GM21390 (cell line): ENCODE results near the gene KCNS1.

ENCODE experiments used
- ATAC-seq: cut with Tn5 transposase; IDR thresholded peaks from one replicate; pipeline ENCODE4 v1.9.1; 2021; ENCODE audit not compliant: unreplicated experiment

The KCNS1 gene

DNA sequence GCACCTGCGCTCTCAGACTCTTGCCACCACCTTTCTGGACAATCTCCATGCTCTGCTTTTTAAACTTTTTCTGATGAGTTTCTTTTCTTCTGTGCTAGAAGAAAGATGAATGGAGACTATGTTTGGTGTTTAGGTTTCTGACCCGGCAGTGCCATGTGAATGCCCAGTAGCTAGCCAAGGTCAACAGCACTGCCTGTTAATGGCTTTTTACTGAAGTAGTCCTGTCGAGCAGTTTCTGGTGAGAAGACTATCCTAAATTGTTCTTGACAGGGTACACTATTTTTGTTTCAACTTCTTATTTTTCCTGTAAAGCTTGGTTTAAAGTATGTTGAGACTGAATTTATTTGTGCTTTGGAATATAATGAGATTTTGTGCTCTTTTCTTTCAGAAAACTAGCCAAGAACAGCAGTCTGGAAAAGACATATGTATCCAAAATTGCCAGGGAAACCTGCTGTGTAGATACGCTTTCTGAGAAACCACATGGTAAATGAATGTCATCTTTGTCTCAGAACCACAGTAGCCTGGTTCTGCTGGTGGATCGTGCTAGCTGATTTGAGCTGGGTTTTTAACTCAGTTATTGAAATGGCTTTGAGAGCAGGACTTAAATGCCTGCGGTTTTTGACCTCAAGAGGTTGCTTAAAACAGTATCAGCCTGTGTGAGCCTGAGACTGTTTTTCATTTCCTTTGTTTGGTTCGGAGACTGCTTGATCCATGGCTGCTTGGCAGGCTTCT lies 48.1 kb downstream of the KCNS1 start:
- peak; percentile 51 for ATAC-seq

- ATAC-seq: no peak
Observed at GRCh38 chr20:45051204-45052060, 49.5 kb downstream of the KCNS1 start.

DNA sequence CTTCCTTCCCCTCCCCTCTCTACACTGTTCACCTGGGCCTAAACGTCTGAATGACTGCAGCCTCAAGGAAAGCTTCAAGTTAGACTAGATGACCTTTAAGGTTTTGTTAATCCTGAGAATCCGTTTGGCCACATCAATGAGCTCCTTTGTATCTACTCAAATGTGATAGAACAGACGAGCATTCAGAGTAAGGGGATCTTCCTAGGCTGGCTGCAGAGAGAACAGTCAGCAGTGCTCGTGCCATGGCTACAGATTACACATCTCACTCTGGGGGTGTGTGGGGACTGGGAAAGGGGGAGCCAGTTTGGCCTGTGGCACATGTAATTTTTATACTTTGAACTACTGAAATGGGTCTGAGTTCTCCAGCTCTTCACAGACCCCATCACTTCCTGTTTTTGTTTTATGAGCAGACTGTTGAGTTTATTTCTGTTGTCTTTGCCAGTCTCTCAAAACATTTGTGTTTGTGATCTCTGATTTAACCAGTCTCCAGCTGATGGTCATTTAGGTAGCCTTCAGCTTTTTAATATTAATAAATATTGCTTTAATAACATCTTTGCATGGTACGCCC lies 50.9 kb downstream of the KCNS1 start:
- ATAC-seq: no peak

DNA sequence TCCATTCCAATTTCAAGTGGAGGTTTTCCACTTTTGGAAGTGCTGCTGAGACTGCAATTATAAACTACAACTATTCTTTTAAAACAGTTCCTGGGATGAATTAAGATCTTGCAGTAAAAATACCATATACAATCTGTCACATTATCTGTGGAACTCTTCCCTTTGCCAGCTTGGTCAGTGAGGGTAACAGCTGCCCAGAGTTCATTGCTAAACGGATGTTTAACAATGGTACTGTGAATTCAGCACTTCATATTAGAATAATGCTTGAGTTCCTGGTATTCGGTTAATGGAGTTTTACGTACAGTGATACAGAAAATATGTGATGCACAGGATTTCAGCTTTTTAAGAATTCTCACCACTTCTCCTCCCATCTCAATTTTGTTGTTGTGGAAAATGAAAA lies 51.5 kb downstream of the KCNS1 start:
- ATAC-seq: no peak

DNA sequence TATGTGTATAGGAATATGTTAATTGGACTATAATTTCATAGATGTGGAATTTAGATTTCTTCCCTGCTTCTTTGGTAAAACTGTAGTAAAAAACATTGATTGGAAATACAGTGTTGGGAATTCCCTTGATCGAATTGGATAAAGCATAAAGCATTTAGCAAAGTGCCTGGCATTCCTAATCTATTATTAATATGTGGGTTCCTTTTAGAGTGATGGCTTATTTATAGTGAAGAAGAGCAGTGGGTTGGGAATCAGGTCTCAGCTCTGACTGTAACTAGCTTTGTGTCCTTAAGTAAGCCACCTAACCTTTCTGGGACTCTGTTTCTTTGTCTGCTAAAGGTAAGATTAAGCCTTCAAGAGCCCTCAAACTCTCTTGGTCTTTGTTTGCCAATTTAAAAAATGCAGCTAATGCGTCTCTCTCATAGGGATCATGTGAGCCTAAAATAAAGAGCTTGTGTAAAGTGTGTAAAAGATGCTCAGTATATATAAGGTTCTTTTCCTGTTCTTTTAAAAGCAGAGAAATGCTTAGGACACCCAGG lies 53.3 kb downstream of the KCNS1 start:
- ATAC-seq: no peak

DNA sequence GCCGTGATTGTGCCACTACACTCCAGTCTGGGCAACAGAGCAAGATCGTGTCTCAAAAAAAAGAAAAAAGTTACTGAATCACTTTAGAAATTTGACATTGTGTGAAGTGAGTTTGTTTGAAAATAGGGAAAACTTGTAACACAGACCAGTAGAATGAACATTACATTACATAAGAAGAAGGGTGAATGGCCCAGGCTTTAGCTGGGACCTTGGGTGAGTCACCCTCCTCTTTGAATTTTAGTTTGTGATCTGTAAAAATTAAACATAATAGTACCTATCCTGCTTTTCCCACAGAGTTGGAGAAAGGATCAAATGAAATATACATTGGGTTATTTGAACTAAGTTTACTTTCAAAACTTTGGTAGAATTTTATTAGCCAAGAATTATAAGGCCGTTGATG lies 56.3 kb downstream of the KCNS1 start:
- ATAC-seq: no peak

DNA sequence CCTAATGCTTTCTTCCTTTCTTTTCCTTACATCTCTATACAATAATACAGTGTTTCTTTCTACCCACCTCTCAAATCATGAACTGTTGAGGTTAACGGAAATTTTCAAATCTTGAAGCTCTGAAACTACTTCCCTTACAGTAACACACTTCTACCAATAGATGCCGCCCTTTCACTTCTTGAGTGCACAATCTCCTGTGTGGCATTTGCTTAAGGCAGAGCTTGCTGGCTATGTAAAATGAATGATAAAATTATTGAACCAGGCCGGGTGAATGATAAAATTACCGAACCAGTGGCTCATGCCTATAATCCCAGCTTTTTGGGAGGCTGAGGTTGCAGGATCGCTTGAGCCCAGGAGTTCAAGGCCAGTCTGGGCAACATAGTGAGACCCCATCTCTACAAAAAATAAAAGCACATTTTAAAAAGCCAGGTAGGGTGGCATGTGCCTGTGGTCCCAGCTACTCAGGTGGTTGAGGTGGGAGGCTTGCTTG lies 56.8 kb downstream of the KCNS1 start:
- no peak for ATAC-seq

DNA sequence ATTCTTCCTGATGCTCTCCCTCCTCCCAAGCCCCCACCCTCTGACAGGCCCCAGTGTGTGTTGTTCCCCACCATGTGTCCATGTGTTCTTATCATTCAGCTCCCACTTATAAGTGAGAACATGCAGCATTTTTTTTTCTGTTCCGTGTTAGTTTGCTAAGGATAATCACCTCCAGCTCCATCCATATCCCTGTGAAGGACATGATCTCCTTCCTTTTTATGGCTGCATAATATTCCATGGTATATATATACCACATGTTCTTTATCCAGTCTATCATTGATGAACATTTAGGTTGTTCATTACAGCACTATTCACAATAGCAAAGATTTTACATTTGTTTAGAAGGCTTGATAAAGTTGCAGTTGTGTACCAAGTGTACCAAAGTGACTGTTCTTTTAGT lies 57.9 kb downstream of the KCNS1 start:
- no peak for ATAC-seq
